Mesothelial cell of epicardium (in vitro differentiated cells): Measurements from ENCODE around the gene FBP2. TPM values are rescaled to one million over a fixed set of nuclear protein-coding genes. Genes with fewer than 3 reads are reported as not detected.
"Not testable (repeated sequence)": the region's sequence is repeated elsewhere in the genome, so short reads cannot be mapped to it uniquely, and the experiment has no call there.

Experiments
- DNase-seq, 2 experiments: peaks; one replicate each; pipeline ENCODE4 v3.0.0; 2021; ENCODE audit warnings: low spot score in 2 of 2; ENCODE audit not compliant: unreplicated experiment in 2 of 2
- H3K27ac Mint-ChIP-seq: 2 replicates; pipeline ENCODE4 v1.8.0; 2021; ENCODE audit warnings: mixed read lengths
- H3K27me3 Mint-ChIP-seq: 2 replicates; pipeline ENCODE4 v1.8.0; 2021; ENCODE audit warnings: low read depth, mixed read lengths
- H3K36me3 Mint-ChIP-seq: 2 replicates; pipeline ENCODE4 v1.8.0; 2021; ENCODE audit warnings: mixed read lengths
- H3K4me1 Mint-ChIP-seq: 2 replicates; pipeline ENCODE4 v1.8.0; 2021; ENCODE audit warnings: mixed read lengths
- H3K4me3 Mint-ChIP-seq: 2 replicates; pipeline ENCODE4 v1.8.0; 2021; ENCODE audit warnings: mild to moderate bottlenecking, moderate library complexity, mixed read lengths
- H3K9me3 Mint-ChIP-seq: 2 replicates; pipeline ENCODE4 v1.8.0; 2021; ENCODE audit warnings: mixed read lengths
- CTCF ChIP-seq: fragments of 200-600 bp; sonication (generic); IDR thresholded peaks from one replicate; pipeline ENCODE4 v1.5.0; 2021; ENCODE audit warnings: antibody characterized with exemption; ENCODE audit not compliant: unreplicated experiment
- total RNA-seq: library from RNA; stranded (reverse); gene quantifications from 3 replicates; pipeline ENCODE4 v1.2.1, GENCODE V29; 2021

FBP2 gene
- total RNA-seq, 1 donor from 2014 or later, result not detected

DNA sequence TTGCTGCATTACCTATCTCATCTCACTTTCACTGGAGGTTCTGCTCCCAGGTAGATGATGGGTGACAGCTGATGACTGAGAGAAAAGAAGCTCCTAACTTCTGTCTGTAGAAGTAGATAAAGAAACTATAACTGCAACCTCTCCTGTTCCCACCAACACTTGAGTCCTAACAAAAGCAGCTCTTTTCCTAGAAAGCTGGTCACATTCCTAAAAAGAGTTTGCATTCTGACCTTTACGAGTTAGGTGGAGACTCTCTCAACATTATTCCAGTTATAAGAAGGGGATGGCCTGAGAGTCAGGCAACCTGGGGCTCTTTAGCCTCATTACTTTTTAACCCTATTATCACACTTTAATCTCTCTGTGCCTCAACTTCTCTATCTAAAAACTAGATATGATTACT is 47.7 kb downstream of the FBP2 start:
- no peak for TF ChIP-seq CTCF
- H3K27ac Mint-ChIP-seq, result no peak overlapping the region
- H3K4me1 Mint-ChIP-seq, result no peaks in the 10 kb centered on the region
- H3K27me3 Mint-ChIP-seq, result no peaks in the 10 kb centered on the region
- H3K36me3 Mint-ChIP-seq, result peaks cover 4% of the 10 kb centered on the region
- H3K4me3 Mint-ChIP-seq, result no peak overlapping the region
- H3K9me3 Mint-ChIP-seq, result no peaks in the 10 kb centered on the region
- DNase-seq, result no peak

DNA sequence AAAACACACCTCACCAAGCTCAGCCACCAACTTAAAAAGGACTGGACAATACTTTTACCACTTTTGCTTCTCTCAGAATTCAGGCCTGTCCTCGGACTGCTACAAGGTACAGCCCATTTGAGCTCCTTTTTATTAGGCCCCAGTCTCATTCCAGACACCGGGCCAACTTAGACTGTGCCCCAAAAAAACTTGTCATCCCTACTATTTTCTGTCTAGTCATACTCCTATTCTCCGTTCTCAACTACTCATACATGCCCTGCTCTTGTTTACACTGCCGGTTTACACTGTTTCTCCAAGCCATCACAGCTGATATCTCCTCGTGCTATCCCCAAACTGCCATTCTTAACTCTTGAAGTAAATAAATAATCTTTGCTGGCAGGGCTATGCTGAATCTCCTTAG is 49.3 kb downstream of the FBP2 start:
- not testable (repeated sequence) for H3K9me3 Mint-ChIP-seq, H3K36me3 Mint-ChIP-seq, H3K4me1 Mint-ChIP-seq, H3K4me3 Mint-ChIP-seq, H3K27ac Mint-ChIP-seq, H3K27me3 Mint-ChIP-seq, DNase-seq

- no peaks in the 10 kb centered on the region for H3K27me3 Mint-ChIP-seq
- no peaks in the 10 kb centered on the region for H3K36me3 Mint-ChIP-seq
- no peak overlapping the region for H3K4me3 Mint-ChIP-seq
- no peaks in the 10 kb centered on the region for H3K4me1 Mint-ChIP-seq
- no peak for DNase-seq
- H3K9me3 Mint-ChIP-seq, result no peaks in the 10 kb centered on the region
- no peak overlapping the region for H3K27ac Mint-ChIP-seq
- TF ChIP-seq CTCF, result no peak
These were observed 54.7 kb downstream of the FBP2 start for GRCh38 chr9:94538908-94539307.

DNA sequence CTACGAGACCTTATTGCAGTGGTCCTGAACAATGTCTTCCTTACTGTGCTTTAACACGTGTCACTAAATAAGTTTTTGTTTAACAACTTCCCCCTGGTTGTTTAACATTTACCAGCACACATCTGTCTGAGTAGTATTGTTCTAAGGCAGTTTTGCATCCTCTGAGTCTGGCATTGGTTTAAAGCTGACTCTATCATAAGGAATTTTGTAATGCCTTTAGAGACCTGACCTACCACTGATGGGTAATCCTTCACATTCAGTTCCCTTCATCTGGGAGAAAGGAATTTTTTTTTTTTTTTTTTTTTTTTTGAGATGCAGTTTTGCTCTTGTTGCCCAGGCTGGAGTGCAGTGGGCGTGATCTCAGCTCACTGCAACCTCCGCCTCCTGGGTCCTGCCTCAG is 58.7 kb downstream of the FBP2 start:
- no peak overlapping the region for H3K4me3 Mint-ChIP-seq
- peaks cover 6% of the 10 kb centered on the region for H3K9me3 Mint-ChIP-seq
- no peaks in the 10 kb centered on the region for H3K36me3 Mint-ChIP-seq
- H3K4me1 Mint-ChIP-seq, result no peaks in the 10 kb centered on the region
- no peak for TF ChIP-seq CTCF
- no peak for DNase-seq
- H3K27me3 Mint-ChIP-seq, result no peaks in the 10 kb centered on the region
- no peak overlapping the region for H3K27ac Mint-ChIP-seq

- no peak for TF ChIP-seq CTCF
- DNase-seq, result no peak
- no peaks in the 10 kb centered on the region for H3K4me1 Mint-ChIP-seq
- no peak overlapping the region for H3K4me3 Mint-ChIP-seq
- H3K9me3 Mint-ChIP-seq, result peaks cover 6% of the 10 kb centered on the region
- H3K36me3 Mint-ChIP-seq, result no peaks in the 10 kb centered on the region
- no peaks in the 10 kb centered on the region for H3K27me3 Mint-ChIP-seq
- no peak overlapping the region for H3K27ac Mint-ChIP-seq
These were observed 60.0 kb downstream of the FBP2 start for GRCh38 chr9:94533601-94534000.

- H3K4me3 Mint-ChIP-seq, result no peak overlapping the region
- no peaks in the 10 kb centered on the region for H3K27me3 Mint-ChIP-seq
- no peaks in the 10 kb centered on the region for H3K36me3 Mint-ChIP-seq
- TF ChIP-seq CTCF, result no peak
- peaks cover 6% of the 10 kb centered on the region for H3K9me3 Mint-ChIP-seq
- DNase-seq, result no peak
- H3K4me1 Mint-ChIP-seq, result no peaks in the 10 kb centered on the region
- H3K27ac Mint-ChIP-seq, result no peak overlapping the region
These were observed 60.5 kb downstream of the FBP2 start for GRCh38 chr9:94533155-94533554.
